ENCODE results near the gene TEX52.

The TEX52 gene

GRCh38 chr12:2835691-2836403 lies 21.0 kb downstream of the TEX52 start:
- H3K27ac ChIP-seq (ENCODE audit: low read length), result no peak overlapping the region
- no peak for TF ChIP-seq EZH2 (IDR thresholded peaks at IDR 0.05; ENCODE audit: borderline replicate concordance, low read depth, low read length, severe bottlenecking)
- TF ChIP-seq, protein P1, sequence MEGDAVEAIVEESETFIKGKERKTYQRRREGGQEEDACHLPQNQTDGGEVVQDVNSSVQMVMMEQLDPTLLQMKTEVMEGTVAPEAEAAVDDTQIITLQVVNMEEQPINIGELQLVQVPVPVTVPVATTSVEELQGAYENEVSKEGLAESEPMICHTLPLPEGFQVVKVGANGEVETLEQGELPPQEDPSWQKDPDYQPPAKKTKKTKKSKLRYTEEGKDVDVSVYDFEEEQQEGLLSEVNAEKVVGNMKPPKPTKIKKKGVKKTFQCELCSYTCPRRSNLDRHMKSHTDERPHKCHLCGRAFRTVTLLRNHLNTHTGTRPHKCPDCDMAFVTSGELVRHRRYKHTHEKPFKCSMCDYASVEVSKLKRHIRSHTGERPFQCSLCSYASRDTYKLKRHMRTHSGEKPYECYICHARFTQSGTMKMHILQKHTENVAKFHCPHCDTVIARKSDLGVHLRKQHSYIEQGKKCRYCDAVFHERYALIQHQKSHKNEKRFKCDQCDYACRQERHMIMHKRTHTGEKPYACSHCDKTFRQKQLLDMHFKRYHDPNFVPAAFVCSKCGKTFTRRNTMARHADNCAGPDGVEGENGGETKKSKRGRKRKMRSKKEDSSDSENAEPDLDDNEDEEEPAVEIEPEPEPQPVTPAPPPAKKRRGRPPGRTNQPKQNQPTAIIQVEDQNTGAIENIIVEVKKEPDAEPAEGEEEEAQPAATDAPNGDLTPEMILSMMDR (IDR thresholded peaks at IDR 0.05; ENCODE audit: borderline replicate concordance, extremely low read depth, low read length, poor library complexity, severe bottlenecking), result no peak
- H3K4me3 ChIP-seq (ENCODE audit: low read depth in 1 of 2, low read length in 2 of 2), result no peak overlapping the region
- H3K9me3 ChIP-seq (ENCODE audit: insufficient read depth, low read length, severe bottlenecking), result no peaks in the 10 kb centered on the region
- H3K4me1 ChIP-seq (ENCODE audit: insufficient read depth, low read length), result no peaks in the 10 kb centered on the region
- peaks cover 11% of the 10 kb centered on the region; the same call in 1 of the 2 replicates for H3K36me3 ChIP-seq (ENCODE audit: insufficient read depth, low read length)
- no peaks in the 10 kb centered on the region for H3K27me3 ChIP-seq (ENCODE audit: insufficient read depth, low read length, poor library complexity)
- no peak for ATAC-seq (ENCODE audit: insufficient read depth, low read depth)
- H3K79me2 ChIP-seq (ENCODE audit: insufficient read depth, low read length), result no peaks in the 10 kb centered on the region
- no peaks in the 10 kb centered on the region for H4K20me1 ChIP-seq (ENCODE audit: insufficient read depth, low read length)
- no peak for DNase-seq
- H2AFZ ChIP-seq (ENCODE audit: low read depth, low read length), result no peak overlapping the region
- H3K9ac ChIP-seq (ENCODE audit: low read depth, low read length), result no peak overlapping the region
- no peak overlapping the region for H3K4me2 ChIP-seq (ENCODE audit: insufficient read depth, low read length)

DNA sequence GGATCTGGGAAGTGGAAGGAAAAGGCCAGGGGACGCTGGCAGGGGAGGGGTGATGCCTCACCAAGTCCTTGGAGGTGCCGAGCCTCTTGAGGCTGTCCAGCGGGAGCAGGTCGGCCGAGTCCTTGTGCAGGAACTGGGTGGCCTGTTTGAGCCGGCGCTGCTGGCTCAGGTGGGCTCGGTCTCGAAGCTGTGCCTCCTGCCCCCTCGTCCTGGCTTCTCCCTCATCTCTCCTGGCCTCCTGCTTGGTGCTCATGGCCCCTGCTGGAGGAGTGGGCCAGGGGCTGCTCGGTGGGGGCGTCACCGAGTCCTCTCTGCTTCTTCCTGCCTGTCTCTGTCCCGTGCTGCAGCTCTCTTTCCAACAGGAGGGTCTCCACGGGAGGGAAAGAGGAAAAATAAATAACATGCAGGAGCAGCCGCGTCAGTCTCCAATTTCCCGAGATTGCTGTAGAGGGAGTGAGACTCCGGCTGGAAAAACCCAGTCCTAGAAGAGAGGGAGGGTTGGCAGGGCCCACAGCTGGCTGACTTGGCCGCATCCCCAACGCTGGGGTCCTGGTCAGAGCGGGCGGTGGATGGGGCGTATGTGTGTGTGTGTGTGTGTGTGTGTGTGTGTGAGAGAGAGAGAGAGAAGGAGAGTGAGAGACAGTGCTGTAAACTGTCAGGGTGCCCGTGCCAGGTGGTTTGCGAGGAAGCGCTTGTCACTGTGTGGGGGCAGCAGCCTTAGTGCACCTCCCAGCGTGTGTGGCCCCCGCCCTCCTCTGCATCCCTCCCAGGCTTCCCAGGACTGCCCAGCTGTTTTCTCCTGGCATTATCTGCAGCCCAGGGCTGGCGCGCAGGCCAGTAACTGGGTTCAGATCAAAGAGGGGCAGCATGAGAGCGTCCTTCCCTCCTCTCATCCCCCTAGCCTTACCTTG lies 22.0 kb downstream of the TEX52 start, which contains the start of gene NRIP2:
NRIP2 (minus strand) TSS at position 455 of the 911 bp plus-strand sequence; CDS start at position 403, 52 bp downstream.
- TF ChIP-seq, protein P1 (IDR thresholded peaks at IDR 0.05; ENCODE audit: borderline replicate concordance, extremely low read depth, low read length, poor library complexity, severe bottlenecking), result no peak
- TF ChIP-seq EZH2 (IDR thresholded peaks at IDR 0.05; ENCODE audit: borderline replicate concordance, low read depth, low read length, severe bottlenecking), result no peak
- H3K4me1 ChIP-seq (ENCODE audit: insufficient read depth, low read length), result no peaks in the 10 kb centered on the region
- no peaks in the 10 kb centered on the region for H4K20me1 ChIP-seq (ENCODE audit: insufficient read depth, low read length)
- H3K9me3 ChIP-seq (ENCODE audit: insufficient read depth, low read length, severe bottlenecking), result no peaks in the 10 kb centered on the region
- H3K79me2 ChIP-seq (ENCODE audit: insufficient read depth, low read length), result no peaks in the 10 kb centered on the region
- no peak; the same call in 2 of the 3 replicates for ATAC-seq (ENCODE audit: insufficient read depth, low read depth)
- no peaks in the 10 kb centered on the region for H3K27me3 ChIP-seq (ENCODE audit: insufficient read depth, low read length, poor library complexity)
- no peak for DNase-seq
- no peak within 1 kb of the TSS for H2AFZ ChIP-seq (ENCODE audit: low read depth, low read length)
- no peak within 1 kb of the TSS for H3K9ac ChIP-seq (ENCODE audit: low read depth, low read length)
- peaks cover 15% of the 10 kb centered on the region; the same call in 1 of the 2 replicates for H3K36me3 ChIP-seq (ENCODE audit: insufficient read depth, low read length)
- no peak within 1 kb of the TSS for H3K4me2 ChIP-seq (ENCODE audit: insufficient read depth, low read length)
- no peak within 1 kb of the TSS for H3K27ac ChIP-seq (ENCODE audit: low read length)
- no peak within 1 kb of the TSS for H3K4me3 ChIP-seq (ENCODE audit: low read depth in 1 of 2, low read length in 2 of 2)

DNA sequence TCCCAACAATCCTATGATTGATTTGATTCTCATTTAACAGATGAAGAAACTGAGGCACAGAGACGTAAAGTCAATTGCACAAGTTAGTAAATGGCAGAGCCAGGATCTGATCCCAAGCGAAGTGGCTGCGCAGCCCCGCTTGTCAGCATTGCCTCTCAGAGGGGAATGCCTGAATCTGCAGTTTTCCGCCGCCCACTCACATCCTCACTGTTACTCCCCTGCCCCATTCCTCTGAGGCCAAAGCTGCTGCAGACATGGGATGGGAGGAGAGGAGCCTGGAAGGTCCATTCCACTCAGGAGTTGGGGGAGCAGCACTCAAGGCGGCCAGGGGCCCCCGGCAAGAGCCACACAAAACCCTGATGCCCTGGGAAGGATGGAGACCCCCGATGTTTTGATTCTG lies 23.0 kb downstream of the TEX52 start:
- Histone ChIP-seq H3K27ac (ENCODE audit: low read length) (no peak overlapping the region), H3K4me1 (ENCODE audit: insufficient read depth, low read length) (no peaks in the 10 kb centered on the region), H3K4me2 (ENCODE audit: insufficient read depth, low read length) (no peak overlapping the region), H3K36me3 (ENCODE audit: insufficient read depth, low read length) (peaks cover 10% of the 10 kb centered on the region; the same call in 1 of the 2 replicates), H3K4me3 (ENCODE audit: low read depth in 1 of 2, low read length in 2 of 2) (no peak overlapping the region), H3K9me3 (ENCODE audit: insufficient read depth, low read length, severe bottlenecking) (no peaks in the 10 kb centered on the region), H3K79me2 (ENCODE audit: insufficient read depth, low read length) (no peaks in the 10 kb centered on the region), H3K27me3 (ENCODE audit: insufficient read depth, low read length, poor library complexity) (no peaks in the 10 kb centered on the region), H2AFZ (ENCODE audit: low read depth, low read length) (no peak overlapping the region), H4K20me1 (ENCODE audit: insufficient read depth, low read length) (no peaks in the 10 kb centered on the region), H3K9ac (ENCODE audit: low read depth, low read length) (no peak overlapping the region)
- TF ChIP-seq EZH2 (IDR thresholded peaks at IDR 0.05; ENCODE audit: borderline replicate concordance, low read depth, low read length, severe bottlenecking), result no peak
- TF ChIP-seq, protein P1 (IDR thresholded peaks at IDR 0.05; ENCODE audit: borderline replicate concordance, extremely low read depth, low read length, poor library complexity, severe bottlenecking), result no peak
- no peak for DNase-seq
- no peak for ATAC-seq (ENCODE audit: insufficient read depth, low read depth)

Measured in DND-41 (cell line).